ENCODE measurements around the gene SUZ12.

GRCh38 chr17:31903401-31903800 lies 33.4 kb upstream of the SUZ12 start:
- TF ChIP-seq, protein P1, sequence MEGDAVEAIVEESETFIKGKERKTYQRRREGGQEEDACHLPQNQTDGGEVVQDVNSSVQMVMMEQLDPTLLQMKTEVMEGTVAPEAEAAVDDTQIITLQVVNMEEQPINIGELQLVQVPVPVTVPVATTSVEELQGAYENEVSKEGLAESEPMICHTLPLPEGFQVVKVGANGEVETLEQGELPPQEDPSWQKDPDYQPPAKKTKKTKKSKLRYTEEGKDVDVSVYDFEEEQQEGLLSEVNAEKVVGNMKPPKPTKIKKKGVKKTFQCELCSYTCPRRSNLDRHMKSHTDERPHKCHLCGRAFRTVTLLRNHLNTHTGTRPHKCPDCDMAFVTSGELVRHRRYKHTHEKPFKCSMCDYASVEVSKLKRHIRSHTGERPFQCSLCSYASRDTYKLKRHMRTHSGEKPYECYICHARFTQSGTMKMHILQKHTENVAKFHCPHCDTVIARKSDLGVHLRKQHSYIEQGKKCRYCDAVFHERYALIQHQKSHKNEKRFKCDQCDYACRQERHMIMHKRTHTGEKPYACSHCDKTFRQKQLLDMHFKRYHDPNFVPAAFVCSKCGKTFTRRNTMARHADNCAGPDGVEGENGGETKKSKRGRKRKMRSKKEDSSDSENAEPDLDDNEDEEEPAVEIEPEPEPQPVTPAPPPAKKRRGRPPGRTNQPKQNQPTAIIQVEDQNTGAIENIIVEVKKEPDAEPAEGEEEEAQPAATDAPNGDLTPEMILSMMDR (IDR thresholded peaks at IDR 0.05): no peak
- TF ChIP-seq POLR2A (IDR thresholded peaks at IDR 0.05): no peak

Data from ovary (tissue), 3 donors.